Fibroblast of skin of back (primary cell): Measurements from ENCODE around the gene PFN2.

Experiments used
- DNase-seq: peaks from one replicate; pipeline ENCODE4 v3.0.0-alpha.2; 2013

PFN2 gene

GRCh38 chr3:149917124-149917667 lies 53.5 kb downstream of the PFN2 start:
- no peak for DNase-seq
